Lung (tissue), 12 donors: Measurements from ENCODE around the gene UBN1. TPM values are rescaled to one million over a fixed set of nuclear protein-coding genes. Genes with fewer than 3 reads are reported as not detected.

Experiments used
- ATAC-seq: fragments of 200-7000 bp; cut with Tn5 transposase; one replicate; pipeline ENCODE4 v1.9.1; 2020; ENCODE audit warnings: moderate number of reproducible peaks; ENCODE audit not compliant: insufficient read depth, low FRiP score
- DNase-seq, 3 donors: peaks; one replicate each; pipeline ENCODE4 v3.0.0-alpha.2; 2013 to 2017
- H3K27ac ChIP-seq, 2 donors: one replicate each; pipeline ENCODE4 v1.5.1; 2013; ENCODE audit warnings: mild to moderate bottlenecking in 2 of 2, moderate library complexity in 2 of 2, control low read depth in 1 of 2, inconsistent platforms in 1 of 2, low read depth in 1 of 2, low read length in 1 of 2
- H3K27me3 ChIP-seq, 3 donors: one replicate each; pipeline ENCODE4 v1.5.1; 2013; ENCODE audit warnings: low read length in 2 of 3; ENCODE audit not compliant: control insufficient read depth in 3 of 3, insufficient read depth in 3 of 3
- H3K36me3 ChIP-seq, 4 donors: one replicate each; pipeline ENCODE4 v1.5.1; 2013; ENCODE audit warnings: low read length in 4 of 4, mild to moderate bottlenecking in 1 of 4, moderate library complexity in 1 of 4; ENCODE audit not compliant: control insufficient read depth in 4 of 4, insufficient read depth in 4 of 4
- H3K4me1 ChIP-seq, 5 donors: one replicate each; pipeline ENCODE4 v1.5.1; 2013; ENCODE audit warnings: low read length in 5 of 5, mild to moderate bottlenecking in 2 of 5, moderate library complexity in 1 of 5; ENCODE audit not compliant: control insufficient read depth in 5 of 5, insufficient read depth in 5 of 5
- H3K4me3 ChIP-seq: one replicate; pipeline ENCODE4 v1.5.1; 2013; ENCODE audit warnings: mild to moderate bottlenecking, control low read depth, moderate library complexity
- H3K9ac ChIP-seq, 2 donors: one replicate each; pipeline ENCODE4 v1.5.1; 2013; ENCODE audit warnings: low read length in 2 of 2, control low read depth in 1 of 2; ENCODE audit not compliant: insufficient read depth in 1 of 2
- H3K9me3 ChIP-seq, 4 donors: one replicate each; pipeline ENCODE4 v1.5.1; 2013; ENCODE audit warnings: low read length in 3 of 4, mild to moderate bottlenecking in 1 of 4, moderate library complexity in 1 of 4; ENCODE audit not compliant: control insufficient read depth in 4 of 4, insufficient read depth in 3 of 4
- CTCF ChIP-seq: IDR thresholded peaks from 2 replicates; pipeline ENCODE4 v1.5.1; 2012; ENCODE audit warnings: mild to moderate bottlenecking; ENCODE audit errors: control extremely low read depth, extremely low read depth
- WGBS, 2 donors: extraction: QIAGEN DNeasy Blood & Tissue Kit; methylation state at CpG; one replicate each; pipeline ENCODE4 v1.1.7; 2013; 5-methylcytosine and 5-hydroxymethylcytosine counted together
- polyA plus RNA-seq, 2 donors: library from polyadenylated mRNA; stranded (reverse); fragments of 200-250 nt; gene quantifications; one replicate each; pipeline ENCODE4 v1.2.1, GENCODE V29; 2013
- total RNA-seq, 2 donors: library from RNA; depleted of rRNA in 1 of 2; stranded (reverse); fragments of >200 nt in 1 of 2; gene quantifications; one replicate each; pipeline ENCODE4 v1.2.1, GENCODE V29; 2014 to 2021
- donor health status: control.
- donor health status: control.
- donor health status: Bipolar disorder and iron deficiency.
- donor health status: healthy.
- donor health status: DM: yes; HTN: yes; CAD: no.

UBN1 gene
- total and polyA plus RNA-seq, 4 donors, result 13.3 to 37.8 (median 19.9) TPM

GRCh38 chr16:4897328-4897727 is 50.0 kb downstream of the UBN1 start:
- Histone ChIP-seq H3K9ac (no peak overlapping the region), H3K36me3 (peaks cover 0 to 39% (median 0%) of the 10 kb centered on the region in 4 donors), H3K4me3 (no peak overlapping the region), H3K27me3 (no peaks in the 10 kb centered on the region), H3K4me1 (peaks cover 0 to 11% (median 5%) of the 10 kb centered on the region in 5 donors), H3K9me3 (peaks cover 0 to 7% (median 2%) of the 10 kb centered on the region in 4 donors), H3K27ac (no peak overlapping the region)
- DNase-seq (no peak), ATAC-seq (no peak)
- 91 to 95% methylated on average over 7 of the region's 7 CpGs for WGBS, 2 donors
- TF ChIP-seq CTCF, result no peak

GRCh38 chr16:4898811-4899473 is 51.7 kb downstream of the UBN1 start:
- ATAC-seq, result no peak
- no peak overlapping the region for H3K9ac ChIP-seq
- peaks cover 0 to 2% (median 0%) of the 10 kb centered on the region in 5 donors for H3K4me1 ChIP-seq
- DNase-seq, result no peak
- WGBS, 2 donors, result 93 to 96% methylated on average over 28 of the region's 28 CpGs
- H3K36me3 ChIP-seq, result peaks cover 0 to 27% (median 0%) of the 10 kb centered on the region in 4 donors
- H3K27ac ChIP-seq, result no peak overlapping the region
- H3K4me3 ChIP-seq, result no peak overlapping the region
- no peaks in the 10 kb centered on the region for H3K27me3 ChIP-seq
- H3K9me3 ChIP-seq, result peaks cover 0 to 7% (median 2%) of the 10 kb centered on the region in 4 donors
- no peak for TF ChIP-seq CTCF

- ATAC-seq (no peak), DNase-seq (no peak)
- Histone ChIP-seq H3K9me3 (peaks cover 0 to 7% (median 2%) of the 10 kb centered on the region in 4 donors), H3K36me3 (peaks cover 0 to 27% (median 0%) of the 10 kb centered on the region in 4 donors), H3K4me1 (peaks cover 0 to 2% (median 0%) of the 10 kb centered on the region in 5 donors), H3K4me3 (no peak overlapping the region), H3K27me3 (no peaks in the 10 kb centered on the region), H3K9ac (no peak overlapping the region), H3K27ac (no peak overlapping the region)
- TF ChIP-seq CTCF, result no peak
- 90 to 91% methylated on average over 6 of the region's 6 CpGs for WGBS, 2 donors
These were observed 52.2 kb downstream of the UBN1 start for GRCh38 chr16:4899474-4899846.
